ENCODE results near the gene CACNA1H. TPM values are rescaled to one million over a fixed set of nuclear protein-coding genes. Genes with fewer than 3 reads are reported as not detected.
"Not testable (repeated sequence)": the region's sequence is repeated elsewhere in the genome, so short reads cannot be mapped to it uniquely, and the experiment has no call there.

The CACNA1H gene
- total RNA-seq, 4 donors from 2014 or later = 133 to 330 (median 173) TPM

- H3K4me3 ChIP-seq = no peak overlapping the region
- H3K36me3 ChIP-seq = peaks cover 0 to 23% of the 10 kb centered on the region in 2 donors
- H3K27ac ChIP-seq = peak overlapping the region in 3 of 4 donors; percentile 63 to 71 (median 66)
- H3K9me3 ChIP-seq = no peaks in the 10 kb centered on the region
- no peaks in the 10 kb centered on the region for H3K27me3 ChIP-seq
- H3K4me1 ChIP-seq = peaks cover 0 to 34% (median 0%) of the 10 kb centered on the region in 3 donors
- no CpG with 5 or more reads among the region's 9 CpGs for WGBS, 2 donors (ENCODE audit: low coverage in 1 of 2)
- no peak for ATAC-seq
- TF ChIP-seq EP300 (IDR thresholded peaks at IDR 0.05) (no peak), POLR2A (IDR thresholded peaks at IDR 0.05) (no peak)
Observed at GRCh38 chr16:1224558-1224957, 71.7 kb downstream of the CACNA1H start.

DNA sequence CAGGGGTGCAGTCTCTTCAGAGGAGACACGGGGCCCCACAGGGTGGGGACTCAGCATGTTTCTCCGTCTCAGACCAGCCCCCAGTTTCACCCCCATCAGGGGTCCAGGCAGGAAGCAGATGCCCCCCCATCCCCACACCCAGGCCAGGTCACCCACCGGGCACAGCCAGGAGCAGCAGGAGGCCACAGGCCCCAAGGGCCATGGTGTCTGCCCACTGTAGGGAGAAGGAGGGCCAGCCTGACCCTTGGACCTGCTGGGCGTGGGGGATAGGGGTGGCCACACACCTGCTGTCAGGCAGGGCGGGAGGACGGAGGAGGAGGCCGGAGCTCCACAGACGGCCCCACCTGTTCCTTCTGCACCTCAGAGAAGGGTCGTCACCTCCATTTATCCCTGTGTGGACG is 72.1 kb downstream of the CACNA1H start, which contains the start of gene TPSG1:
Gene TPSG1, minus strand, starts transcription at position 218 of the 401 bp plus-strand sequence. Its CDS starts 16 bp downstream, at position 202.
- Histone ChIP-seq H3K9me3 (no peaks in the 10 kb centered on the region), H3K27me3 (no peaks in the 10 kb centered on the region), H3K4me3 (no peak within 1 kb of the TSS), H3K36me3 (peaks cover 0 to 18% of the 10 kb centered on the region in 2 donors), H3K27ac (peak within 1 kb of the TSS in 3 of 4 donors; percentile 63 to 71 (median 66)), H3K4me1 (peaks cover 0 to 34% (median 0%) of the 10 kb centered on the region in 3 donors)
- ATAC-seq = no peak
- no CpG with 5 or more reads among the region's 10 CpGs for WGBS, 2 donors (ENCODE audit: low coverage in 1 of 2)
- TF ChIP-seq EP300 (IDR thresholded peaks at IDR 0.05) = no peak
- no peak for TF ChIP-seq POLR2A (IDR thresholded peaks at IDR 0.05)
- TF ChIP-seq POLR2AphosphoS5 (IDR thresholded peaks at IDR 0.05) = no peak
- TF ChIP-seq, protein P1, sequence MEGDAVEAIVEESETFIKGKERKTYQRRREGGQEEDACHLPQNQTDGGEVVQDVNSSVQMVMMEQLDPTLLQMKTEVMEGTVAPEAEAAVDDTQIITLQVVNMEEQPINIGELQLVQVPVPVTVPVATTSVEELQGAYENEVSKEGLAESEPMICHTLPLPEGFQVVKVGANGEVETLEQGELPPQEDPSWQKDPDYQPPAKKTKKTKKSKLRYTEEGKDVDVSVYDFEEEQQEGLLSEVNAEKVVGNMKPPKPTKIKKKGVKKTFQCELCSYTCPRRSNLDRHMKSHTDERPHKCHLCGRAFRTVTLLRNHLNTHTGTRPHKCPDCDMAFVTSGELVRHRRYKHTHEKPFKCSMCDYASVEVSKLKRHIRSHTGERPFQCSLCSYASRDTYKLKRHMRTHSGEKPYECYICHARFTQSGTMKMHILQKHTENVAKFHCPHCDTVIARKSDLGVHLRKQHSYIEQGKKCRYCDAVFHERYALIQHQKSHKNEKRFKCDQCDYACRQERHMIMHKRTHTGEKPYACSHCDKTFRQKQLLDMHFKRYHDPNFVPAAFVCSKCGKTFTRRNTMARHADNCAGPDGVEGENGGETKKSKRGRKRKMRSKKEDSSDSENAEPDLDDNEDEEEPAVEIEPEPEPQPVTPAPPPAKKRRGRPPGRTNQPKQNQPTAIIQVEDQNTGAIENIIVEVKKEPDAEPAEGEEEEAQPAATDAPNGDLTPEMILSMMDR (IDR thresholded peaks at IDR 0.05) = no peak

GRCh38 chr16:1225728-1226311 is 72.9 kb downstream of the CACNA1H start:
- H3K27me3 ChIP-seq, H3K4me3 ChIP-seq, H3K9me3 ChIP-seq: not testable (repeated sequence)
- Histone ChIP-seq H3K4me1 (peaks cover 0 to 27% (median 0%) of the 10 kb centered on the region in 3 donors), H3K27ac (peak overlapping the region in 3 of 4 donors; percentile 63 to 71 (median 66)), H3K36me3 (peaks cover 0 to 10% of the 10 kb centered on the region in 2 donors)
- peak; percentile 42 for ATAC-seq
- TF ChIP-seq POLR2AphosphoS5 (IDR thresholded peaks at IDR 0.05) = peak; percentile 30
- no CpG with 5 or more reads among the region's 24 CpGs for WGBS, 2 donors (ENCODE audit: low coverage in 1 of 2)

- peaks cover 0 to 25% (median 0%) of the 10 kb centered on the region in 3 donors for H3K4me1 ChIP-seq
- WGBS, 2 donors (ENCODE audit: low coverage in 1 of 2) = no CpG with 5 or more reads among the region's 14 CpGs
- H3K4me3 ChIP-seq, H3K36me3 ChIP-seq, H3K27me3 ChIP-seq, ATAC-seq, H3K9me3 ChIP-seq, H3K27ac ChIP-seq: not testable (repeated sequence)
Observed at GRCh38 chr16:1226692-1227091, 73.8 kb downstream of the CACNA1H start.

DNA sequence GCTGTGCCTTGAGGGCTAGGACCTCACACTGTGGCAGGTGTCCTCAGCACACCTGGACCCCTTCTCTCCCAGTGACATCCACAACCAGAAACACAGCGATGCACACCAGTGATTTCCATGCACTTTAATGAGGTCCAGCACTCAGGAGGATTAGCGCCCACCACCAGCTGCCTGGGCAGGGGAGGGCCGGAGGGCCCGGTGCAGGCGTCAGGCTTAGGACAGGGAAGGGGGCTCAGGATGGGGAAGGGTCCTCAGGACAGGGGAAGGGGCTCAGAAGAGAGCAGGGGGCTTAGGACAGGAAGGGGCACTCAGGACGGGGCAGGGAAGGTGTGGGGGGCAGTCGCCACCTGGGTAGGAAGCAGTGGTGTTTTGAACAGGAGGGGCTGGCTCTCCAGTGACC is 75.3 kb downstream of the CACNA1H start:
- not testable (repeated sequence) for H3K36me3 ChIP-seq, H3K4me3 ChIP-seq, ATAC-seq, H3K27me3 ChIP-seq, H3K9me3 ChIP-seq, H3K27ac ChIP-seq
- WGBS, 2 donors (ENCODE audit: low coverage in 1 of 2) = no CpG with 5 or more reads among the region's 7 CpGs
- peaks cover 0 to 25% (median 0%) of the 10 kb centered on the region in 3 donors for H3K4me1 ChIP-seq

GRCh38 chr16:1229476-1229875 is 76.6 kb downstream of the CACNA1H start:
- H3K9me3 ChIP-seq, H3K4me3 ChIP-seq, ATAC-seq, H3K27ac ChIP-seq, H3K27me3 ChIP-seq, H3K36me3 ChIP-seq: not testable (repeated sequence)
- WGBS, 2 donors (ENCODE audit: low coverage in 1 of 2) = no CpG with 5 or more reads among the region's 13 CpGs
- H3K4me1 ChIP-seq = peaks cover 0 to 25% (median 0%) of the 10 kb centered on the region in 3 donors

GRCh38 chr16:1230084-1230470 is 77.2 kb downstream of the CACNA1H start, which contains the start of gene TPSB2:
TPSB2 (minus strand) TSS chr16:1230184; CDS start chr16:1229951, 233 bp downstream.
- no CpG with 5 or more reads among the region's 11 CpGs for WGBS, 2 donors (ENCODE audit: low coverage in 1 of 2)
- H3K27me3 ChIP-seq, H3K36me3 ChIP-seq, H3K4me3 ChIP-seq, H3K9me3 ChIP-seq, H3K27ac ChIP-seq, ATAC-seq: not testable (repeated sequence)
- peaks cover 0 to 20% (median 0%) of the 10 kb centered on the region in 3 donors for H3K4me1 ChIP-seq

GRCh38 chr16:1230471-1231212 is 77.7 kb downstream of the CACNA1H start:
- H3K27ac ChIP-seq, H3K4me3 ChIP-seq, H3K27me3 ChIP-seq, ATAC-seq, H3K9me3 ChIP-seq, H3K36me3 ChIP-seq: not testable (repeated sequence)
- WGBS, 2 donors (ENCODE audit: low coverage in 1 of 2) = no CpG with 5 or more reads among the region's 17 CpGs
- H3K4me1 ChIP-seq = peaks cover 0 to 15% (median 0%) of the 10 kb centered on the region in 3 donors

- ATAC-seq, H3K9me3 ChIP-seq, H3K27me3 ChIP-seq, H3K4me3 ChIP-seq, H3K27ac ChIP-seq, H3K4me1 ChIP-seq, H3K36me3 ChIP-seq: not testable (repeated sequence)
- WGBS, 2 donors (ENCODE audit: low coverage in 1 of 2) = no CpG with 5 or more reads among the region's 7 CpGs
Observed at GRCh38 chr16:1231301-1231700, 78.4 kb downstream of the CACNA1H start.

- H3K4me1 ChIP-seq, H3K36me3 ChIP-seq, H3K27me3 ChIP-seq, ATAC-seq, H3K9me3 ChIP-seq, H3K27ac ChIP-seq, H3K4me3 ChIP-seq: not testable (repeated sequence)
- no CpG with 5 or more reads among the region's 47 CpGs for WGBS, 2 donors (ENCODE audit: low coverage in 1 of 2)
Observed at GRCh38 chr16:1232049-1232748, 79.3 kb downstream of the CACNA1H start.

- WGBS, 2 donors (ENCODE audit: low coverage in 1 of 2) = no CpG with 5 or more reads among the region's 29 CpGs
- H3K9me3 ChIP-seq, H3K36me3 ChIP-seq, H3K27ac ChIP-seq, H3K4me1 ChIP-seq, H3K4me3 ChIP-seq: not testable (repeated sequence)
- ATAC-seq = peak; percentile 43
- peaks cover 20% of the 10 kb centered on the region for H3K27me3 ChIP-seq
Observed at GRCh38 chr16:1236659-1237058, 83.8 kb downstream of the CACNA1H start.
